H1 (cell line): ENCODE data around the gene DERL3. TPM values are rescaled to one million over a fixed set of nuclear protein-coding genes. Genes with fewer than 3 reads are reported as not detected.

Source experiments
- CTCF ChIA-PET: fragments of 300-600 bp; sonication (Branson Sonifier 250); formaldehyde crosslinking; loops from one replicate; lab custom pipeline; 2021; ENCODE audit not compliant: partially characterized antibody; lab: Charles Lee
- POLR2A ChIA-PET: fragments of 300-600 bp; sonication (Branson Sonifier 250); formaldehyde crosslinking; loops from one replicate; lab custom pipeline; 2021; ENCODE audit warnings: inconsistent platforms; ENCODE audit not compliant: partially characterized antibody; lab: Charles Lee
- DNase-seq, 2 experiments: peaks; one replicate each; pipeline versions ENCODE4 v3.0.0 to v3.0.0-alpha.2; 2010 to 2022; ENCODE audit warnings: low spot score in 2 of 2, low read depth in 1 of 2, mixed read lengths in 1 of 2
- FAIRE-seq: peaks from 2 replicates; lab custom pipeline; 2011; peaks lifted over from hg19 to GRCh38; lab: Jason Lieb, UNC
- H2AFZ ChIP-seq: 2 replicates; pipeline ENCODE4 v1.8.1; 2012; ENCODE audit warnings: low read length, inconsistent platforms
- H2AK5ac ChIP-seq: 2 replicates; pipeline ENCODE4 v1.6.1; 2013; ENCODE audit warnings: low read depth, low read length
- H2BK120ac ChIP-seq: replicated peaks from 2 replicates; pipeline ENCODE3; 2013; ENCODE audit warnings: low read depth, low read length, inconsistent platforms
- H2BK12ac ChIP-seq: 2 replicates; pipeline ENCODE4 v1.6.1; 2013; ENCODE audit warnings: low read depth, low read length
- H2BK15ac ChIP-seq: 2 replicates; pipeline ENCODE4 v1.6.1; 2013; ENCODE audit warnings: low read length
- H2BK20ac ChIP-seq: 2 replicates; pipeline ENCODE4 v1.6.1; 2013; ENCODE audit warnings: low read length
- H2BK5ac ChIP-seq: 2 replicates; pipeline ENCODE4 v1.6.1; 2013; ENCODE audit warnings: low read depth, low read length
- H3K14ac ChIP-seq: 2 replicates; pipeline ENCODE4 v1.6.1; 2013; ENCODE audit warnings: inconsistent platforms; ENCODE audit not compliant: insufficient read length
- H3K18ac ChIP-seq: 2 replicates; pipeline ENCODE4 v1.6.1; 2013; ENCODE audit warnings: low read length; ENCODE audit errors: extremely low read depth
- H3K23ac ChIP-seq: 2 replicates; pipeline ENCODE4 v1.6.1; 2013; ENCODE audit warnings: inconsistent platforms; ENCODE audit not compliant: insufficient read length
- H3K23me2 ChIP-seq: 2 replicates; pipeline ENCODE4 v1.6.1; 2013; ENCODE audit warnings: low read depth, low read length
- H3K27ac ChIP-seq: 2 replicates; pipeline ENCODE4 v1.6.1; 2011; ENCODE audit warnings: low read depth, low read length, inconsistent platforms
- H3K27me3 ChIP-seq, 4 experiments: replicated peaks in 1 of 4; 1 replicate in 1 of 4; 2 replicates in 3 of 4; pipeline versions ENCODE4 v1.6.1 to v1.8.1; 2011 to 2013; ENCODE audit warnings: low read length in 3 of 4, mild to moderate bottlenecking in 3 of 4, inconsistent platforms in 2 of 4, mixed read lengths in 2 of 4, moderate library complexity in 1 of 4; ENCODE audit not compliant: control insufficient read depth in 3 of 4, insufficient read depth in 3 of 4; ENCODE audit errors: extremely low read depth in 1 of 4
- H3K36me3 ChIP-seq, 4 experiments: 2 replicates each; pipeline versions ENCODE4 v1.6.1 to v1.8.1; 2011 to 2013; ENCODE audit warnings: mild to moderate bottlenecking in 4 of 4, low read length in 3 of 4, moderate library complexity in 2 of 4, control low read depth in 1 of 4, inconsistent platforms in 1 of 4; ENCODE audit not compliant: insufficient read depth in 4 of 4, control insufficient read depth in 2 of 4
- H3K4ac ChIP-seq: replicated peaks from 2 replicates; pipeline ENCODE3; 2013; ENCODE audit warnings: low read length, low read depth, mixed read lengths, inconsistent platforms; ENCODE audit not compliant: insufficient read length
- H3K4me1 ChIP-seq, 4 experiments: replicated peaks in 1 of 4; 1 replicate in 1 of 4; 2 replicates in 3 of 4; pipeline versions ENCODE4 v1.6.1 to v1.8.1; 2011 to 2013; ENCODE audit warnings: low read length in 3 of 4, inconsistent platforms in 2 of 4, mixed read lengths in 1 of 4; ENCODE audit not compliant: insufficient read depth in 4 of 4, control insufficient read depth in 3 of 4
- H3K4me2 ChIP-seq, 2 experiments: 2 replicates each; pipeline versions ENCODE4 v1.6.1 to v1.8.1; 2011 to 2013; ENCODE audit warnings: low read depth in 2 of 2, low read length in 2 of 2, control low read depth in 1 of 2, inconsistent platforms in 1 of 2, mild to moderate bottlenecking in 1 of 2; ENCODE audit not compliant: insufficient read depth in 1 of 2
- H3K4me3 ChIP-seq, 4 experiments: fragments of 200-600, 300-600 bp in 1 of 4; sonication (generic), shearing (Covaris generic), sonication (Bioruptor Twin) in 1 of 4; 2 replicates each; pipeline versions ENCODE4 v1.5.1 to v1.8.1; 2011 to 2016; ENCODE audit warnings: low read length in 4 of 4, low read depth in 3 of 4, control low read depth in 2 of 4, inconsistent platforms in 2 of 4, mild to moderate bottlenecking in 2 of 4, mixed read lengths in 1 of 4, moderate library complexity in 1 of 4; ENCODE audit not compliant: insufficient read depth in 2 of 4; ENCODE audit errors: extremely low read depth in 1 of 4
- H3K56ac ChIP-seq: replicated peaks from 2 replicates; pipeline ENCODE3; 2013; ENCODE audit warnings: low read depth, mild to moderate bottlenecking, mixed read lengths, low read length, inconsistent platforms; ENCODE audit not compliant: insufficient read length
- H3K79me1 ChIP-seq: 2 replicates; pipeline ENCODE4 v1.6.1; 2013; ENCODE audit warnings: low read depth, low read length, control low read depth
- H3K79me2 ChIP-seq, 2 experiments: 2 replicates each; pipeline versions ENCODE4 v1.6.1 to v1.8.1; 2012 to 2013; ENCODE audit warnings: low read length in 2 of 2, mild to moderate bottlenecking in 2 of 2, inconsistent platforms in 1 of 2; ENCODE audit not compliant: insufficient read depth in 2 of 2, control insufficient read depth in 1 of 2
- H3K9ac ChIP-seq, 4 experiments: replicated peaks in 1 of 4; 1 replicate in 1 of 4; 2 replicates in 3 of 4; pipeline versions ENCODE4 v1.6.1 to v1.8.1; 2011 to 2013; ENCODE audit warnings: low read depth in 3 of 4, low read length in 3 of 4, control low read depth in 2 of 4, mild to moderate bottlenecking in 2 of 4, moderate library complexity in 2 of 4, inconsistent platforms in 1 of 4; ENCODE audit errors: extremely low read depth in 1 of 4
- H3K9me3 ChIP-seq, 2 experiments: 2 replicates each; pipeline versions ENCODE4 v1.6.1 to v1.8.1; 2012 to 2013; ENCODE audit warnings: mild to moderate bottlenecking in 2 of 2, moderate library complexity in 2 of 2, control low read depth in 1 of 2, inconsistent platforms in 1 of 2, low read depth in 1 of 2, low read length in 1 of 2, mixed read lengths in 1 of 2; ENCODE audit not compliant: insufficient read depth in 2 of 2
- H4K20me1 ChIP-seq, 2 experiments: replicated peaks in 1 of 2; 2 replicates each; pipeline versions ENCODE3 to v1.8.1; 2011 to 2013; ENCODE audit warnings: inconsistent platforms in 2 of 2, low read length in 2 of 2, mild to moderate bottlenecking in 1 of 2; ENCODE audit not compliant: insufficient read depth in 2 of 2, control insufficient read depth in 1 of 2
- H4K5ac ChIP-seq: 2 replicates; pipeline ENCODE4 v1.6.1; 2013; ENCODE audit warnings: low read length, low read depth, mixed read lengths, inconsistent platforms; ENCODE audit not compliant: insufficient read length
- H4K8ac ChIP-seq: 2 replicates; pipeline ENCODE4 v1.8.0; 2013; ENCODE audit warnings: mild to moderate bottlenecking, moderate library complexity, low read length, inconsistent platforms; ENCODE audit not compliant: insufficient read depth; ENCODE audit errors: extremely low read depth
- H4K91ac ChIP-seq: replicated peaks from 2 replicates; pipeline ENCODE3; 2013; ENCODE audit warnings: low read length, mixed read lengths, inconsistent platforms; ENCODE audit not compliant: insufficient read length
- BCL11A ChIP-seq, 2 experiments: IDR thresholded peaks; one replicate each; pipeline ENCODE4 v1.6.1; 2011; ENCODE audit warnings: low read depth in 2 of 2, low read length in 2 of 2, mild to moderate bottlenecking in 2 of 2
- CBX5 ChIP-seq: fragments of 300-800, 300-1000 bp; sonication (generic); IDR thresholded peaks from 2 replicates; pipeline ENCODE4 v1.7.1; 2016; ENCODE audit warnings: antibody characterized with exemption, low read length, low read depth
- NANOG ChIP-seq: IDR thresholded peaks from 2 replicates; pipeline ENCODE4 v1.6.1; 2011; ENCODE audit warnings: low read length, low read depth, mild to moderate bottlenecking, inconsistent platforms; ENCODE audit not compliant: insufficient read depth, poor library complexity, severe bottlenecking
- RAD21 ChIP-seq, 2 experiments: IDR thresholded peaks in 1 of 2; conservative IDR thresholded peaks in 1 of 2; 2 replicates each; pipeline ENCODE4 v1.6.1; 2011; ENCODE audit warnings: low read depth in 2 of 2, low read length in 2 of 2, improper control_type of control experiment in 1 of 2, inconsistent platforms in 1 of 2, mild to moderate bottlenecking in 1 of 2, moderate library complexity in 1 of 2
- RXRA ChIP-seq: IDR thresholded peaks from 2 replicates; pipeline ENCODE4 v1.6.1; 2011; ENCODE audit warnings: low read depth, mild to moderate bottlenecking, low read length, moderate library complexity; ENCODE audit not compliant: insufficient read depth
- SIRT6 ChIP-seq: IDR thresholded peaks from one replicate; pipeline ENCODE4 v1.7.1; 2012; ENCODE audit warnings: low read length, inconsistent platforms
- SUZ12 ChIP-seq: fragments of 200-600 bp; sonication (generic); IDR thresholded peaks from 2 replicates; pipeline ENCODE4 v1.6.1; 2012; ENCODE audit warnings: mild to moderate bottlenecking, inconsistent platforms, low read length, moderate library complexity, mixed read lengths
- TAF1 ChIP-seq: IDR thresholded peaks from 2 replicates; pipeline ENCODE4 v1.6.1; 2011; ENCODE audit warnings: mild to moderate bottlenecking, low read depth, low read length
- TAF7 ChIP-seq: optimal IDR thresholded peaks from 2 replicates; pipeline ENCODE3; 2011; ENCODE audit warnings: low read depth, mild to moderate bottlenecking, inconsistent platforms, low read length, moderate library complexity, borderline replicate concordance
- WGBS, 2 experiments: shearing (Covaris generic) in 1 of 2; methylation state at CpG; one replicate each; pipeline versions ENCODE4 v1.1.6 to v1.1.7; 2013 to 2015; ENCODE audit warnings: low lambda C conversion rate in 2 of 2, mixed read lengths in 2 of 2, inconsistent platforms in 1 of 2, low coverage in 1 of 2, missing lambda C conversion rate in 1 of 2; ENCODE audit not compliant: insufficient replicate concordance in 2 of 2, insufficient coverage in 1 of 2, insufficient read length in 1 of 2; ENCODE audit errors: extremely low coverage in 1 of 2, missing lambda C conversion rate in 1 of 2; 5-methylcytosine and 5-hydroxymethylcytosine counted together
- polyA plus RNA-seq, 7 experiments: library from polyadenylated mRNA; depleted of rRNA in 3 of 7; stranded (reverse) in 5 of 7; unstranded in 2 of 7; fragments of >200 nt in 5 of 7; fragments of 200-250 nt in 2 of 7; gene quantifications; 1 replicate in 5 of 7; 2 replicates in 1 of 7; 4 replicates in 1 of 7; pipeline versions ENCODE4 v1.2.1 to v1.2.3, GENCODE V29; 2011 to 2013; ENCODE audit warnings: missing spikeins in 2 of 7, mixed read lengths in 2 of 7
- total RNA-seq: library from RNA; stranded (reverse); fragmentation: NEBNext Ultra II Directional; extraction: Animal tissue kit (Norgen Biotek cat#: 25700); gene quantifications from 2 replicates; pipeline ENCODE4 v1.2.1, GENCODE V29; 2021

The DERL3 gene
- total and polyA plus RNA-seq, 2 of the 8 experiments (the other 6 are each of a cell fraction or from before 2014, with no cell fraction given) = 8.7 to 19.5 TPM

DNA sequence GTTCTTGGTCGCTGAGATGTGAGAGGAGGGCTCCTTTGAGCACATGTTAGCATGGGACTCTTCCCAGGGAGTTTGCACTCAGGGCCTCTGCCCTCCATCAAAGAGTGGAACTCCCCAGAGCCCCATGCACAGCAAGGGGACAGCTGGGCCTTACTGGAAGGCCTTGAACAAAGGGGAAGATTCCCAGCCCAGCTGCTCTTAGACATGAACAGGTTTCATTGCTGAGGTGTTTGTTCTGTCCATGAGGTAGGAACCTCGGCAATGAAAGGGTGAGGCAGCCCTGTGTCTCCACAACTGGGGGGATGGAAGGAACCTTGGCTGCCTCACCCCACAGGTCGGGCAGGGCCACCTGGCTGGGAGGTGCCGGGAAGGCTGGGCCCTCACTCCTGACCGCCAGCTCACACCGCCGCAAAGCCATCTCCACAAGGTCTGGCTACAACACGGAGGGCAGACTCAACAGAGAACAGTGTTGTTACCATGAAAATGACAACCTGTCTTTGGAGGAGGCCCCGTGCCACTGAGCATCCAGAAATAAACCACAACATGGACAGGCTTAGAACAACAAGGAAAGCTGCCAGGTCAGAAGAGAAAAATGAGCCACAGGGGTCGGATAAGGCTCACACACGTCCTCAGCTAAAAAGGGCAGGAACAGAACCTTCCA lies 3.2 kb downstream of the DERL3 start:
- Histone ChIP-seq H3K36me3 (peaks cover 0 to 18% (median 9%) of the 10 kb centered on the region in 4 experiments; a peak in 4 of 8 replicates), H2BK120ac (no peak overlapping the region), H3K23ac (no peak overlapping the region), H2BK5ac (no peak overlapping the region), H3K79me2 (no peaks in the 10 kb centered on the region), H4K20me1 (peaks cover 6 to 24% of the 10 kb centered on the region in 2 experiments), H3K4ac (no peak overlapping the region), H3K4me2 (no peak overlapping the region), H3K18ac (no peak overlapping the region), H3K27ac (no peak overlapping the region), H3K4me3 (no peak overlapping the region), H3K9me3 (no peaks in the 10 kb centered on the region), H3K9ac (no peak overlapping the region), H2BK15ac (no peak overlapping the region), H2BK20ac (no peak overlapping the region), H4K5ac (no peak overlapping the region), H3K23me2 (peaks cover 12% of the 10 kb centered on the region; the same call in 1 of the 2 replicates), H3K79me1 (peaks cover 4% of the 10 kb centered on the region; the same call in 1 of the 2 replicates), H2AK5ac (no peak overlapping the region), H3K4me1 (peaks cover 0 to 8% (median 6%) of the 10 kb centered on the region in 4 experiments; a peak in 5 of 7 replicates), H4K8ac (no peak overlapping the region), H2BK12ac (no peak overlapping the region), H2AFZ (no peak overlapping the region), H4K91ac (no peak overlapping the region), H3K14ac (no peak overlapping the region), H3K56ac (no peak overlapping the region), H3K27me3 (peaks cover 0 to 2% (median under 1%) of the 10 kb centered on the region in 4 experiments; a peak in 2 of 7 replicates)
- FAIRE-seq = no peak
- WGBS, 2 experiments = 86% methylated on average over 11 of the region's 11 CpGs; no CpG with 5 or more reads in 1 of the 2 experiments
- ChIA-PET CTCF (interaction anchor here (0.9 to 3.2 kb wide), 5 partner anchors 10 to 59 kb away, joined by 3 to 12 read pairs (median 4); partner anchors contain the start of gene MIF), POLR2A (interaction anchor here (0.8 to 2.0 kb wide), 4 partner anchors 11 to 17 kb away, joined by 3 to 8 read pairs (median 6); no protein-coding TSS in a partner anchor)
- DNase-seq = no peak
- no peak for TF ChIP-seq CBX5
- no peak for TF ChIP-seq SIRT6
- no peak for TF ChIP-seq TAF7
- TF ChIP-seq RAD21 (IDR thresholded peaks at IDR 0.05 in 1 of 2, conservative IDR thresholded peaks at IDR 0.05 in 1 of 2; ENCODE audit: low read depth in 2 of 2, low read length in 2 of 2) = no peak
- TF ChIP-seq NANOG = no peak
- TF ChIP-seq SUZ12 = no peak
- TF ChIP-seq BCL11A (IDR thresholded peaks at IDR 0.05; ENCODE audit: low read depth in 2 of 2, low read length in 2 of 2) = no peak
- TF ChIP-seq TAF1 = no peak
- no peak for TF ChIP-seq RXRA
